Activated CD8-positive, alpha-beta memory T cell treated with anti-CD3 and anti-CD28 coated beads, Interleukin-2, amount 50 U/mL, for 24 hours (primary cell): Measurements from ENCODE around the gene SCYGR2.
"Not testable (repeated sequence)": the region's sequence is repeated elsewhere in the genome, so short reads cannot be mapped to it uniquely, and the experiment has no call there.

ENCODE experiments used
- DNase-seq: peaks from one replicate; pipeline ENCODE4 v3.0.0-alpha.2; 2020; ENCODE audit errors: extremely low read depth

SCYGR2 gene

GRCh38 chr2:227598835-227599503, at the start of gene SCYGR2:
TSS of gene SCYGR2 (plus strand) at chr2:227598893. CDS start at chr2:227598893, 0 bp downstream.
- DNase-seq = not testable (repeated sequence)

DNA sequence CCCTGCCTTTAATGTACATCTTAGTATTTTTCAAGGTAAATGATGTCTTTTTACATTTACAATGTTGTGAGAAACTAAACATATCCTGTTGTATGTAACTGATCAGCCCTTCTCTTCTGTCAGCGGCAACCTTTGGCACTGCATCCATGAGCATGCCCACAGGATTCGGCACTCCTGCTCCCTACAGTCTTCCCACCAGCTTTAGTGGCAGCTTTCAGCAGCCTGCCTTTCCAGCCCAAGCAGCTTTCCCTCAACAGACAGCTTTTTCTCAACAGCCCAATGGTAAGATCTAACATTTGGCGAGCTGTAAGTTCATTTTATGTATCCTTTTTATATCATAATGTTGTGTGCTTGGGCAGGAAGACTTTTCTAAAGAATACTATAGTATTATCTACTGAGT, 46.9 kb upstream of the SCYGR2 start:
- no peak for DNase-seq

- no peak for DNase-seq
These were observed 36.1 kb upstream of the SCYGR2 start for GRCh38 chr2:227562581-227562980.

DNA sequence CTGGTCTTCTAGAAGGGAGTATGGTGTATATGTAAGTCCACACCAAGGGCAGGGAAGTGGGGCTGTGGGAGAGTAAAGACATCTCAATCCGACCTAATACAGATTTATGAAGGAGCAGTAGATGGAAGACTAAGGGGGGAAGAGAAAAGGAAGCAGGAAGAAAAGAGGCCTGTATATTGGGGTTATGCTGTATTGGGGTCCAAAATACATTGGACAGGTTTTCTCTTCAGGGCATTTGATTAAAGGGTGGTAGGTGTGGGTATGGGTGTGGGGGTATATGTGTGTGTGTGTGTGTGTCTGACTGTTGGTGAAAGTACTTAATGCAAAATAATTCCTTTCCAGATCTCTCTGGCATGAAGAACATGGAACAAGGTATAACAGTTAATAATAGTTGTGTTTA, 33.6 kb upstream of the SCYGR2 start:
- no peak for DNase-seq

- DNase-seq = no peak
These were observed 32.7 kb upstream of the SCYGR2 start for GRCh38 chr2:227566012-227566411.

DNA sequence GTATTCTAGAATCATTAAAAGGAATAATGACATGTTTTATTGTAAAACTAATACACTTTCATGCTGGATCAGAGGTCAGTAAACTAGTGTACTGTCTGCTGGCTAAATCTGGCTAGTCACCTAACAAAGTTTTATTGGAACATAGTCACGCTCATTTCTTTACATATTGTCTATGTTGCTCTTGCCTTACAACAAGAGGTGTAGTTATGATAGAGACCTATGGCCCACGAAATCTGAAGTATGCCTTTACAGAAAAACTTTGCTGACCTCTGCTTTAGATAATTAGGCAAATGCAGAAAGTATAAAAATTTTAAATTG, 29.9 kb upstream of the SCYGR2 start:
- DNase-seq = no peak

- DNase-seq = no peak
These were observed 28.1 kb upstream of the SCYGR2 start for GRCh38 chr2:227570615-227571014.

DNA sequence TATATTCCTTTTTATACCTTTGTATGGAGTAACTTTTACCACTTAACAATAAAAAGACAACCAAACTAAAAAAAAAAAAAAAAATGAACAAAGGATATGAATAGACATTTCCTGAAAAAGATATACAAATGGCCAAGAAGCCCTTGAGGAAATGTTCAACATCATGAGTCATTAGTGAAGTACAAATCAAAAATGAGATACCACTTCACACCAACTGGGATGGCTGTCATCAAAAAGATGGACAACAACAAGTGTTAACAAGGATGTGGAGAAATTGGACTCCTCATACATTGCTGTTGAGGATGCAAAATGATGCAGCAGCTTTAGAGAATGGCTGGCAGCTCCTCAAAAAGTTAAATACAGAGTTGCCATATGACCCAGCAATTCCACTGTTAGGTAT, 22.6 kb upstream of the SCYGR2 start:
- DNase-seq = no peak

DNA sequence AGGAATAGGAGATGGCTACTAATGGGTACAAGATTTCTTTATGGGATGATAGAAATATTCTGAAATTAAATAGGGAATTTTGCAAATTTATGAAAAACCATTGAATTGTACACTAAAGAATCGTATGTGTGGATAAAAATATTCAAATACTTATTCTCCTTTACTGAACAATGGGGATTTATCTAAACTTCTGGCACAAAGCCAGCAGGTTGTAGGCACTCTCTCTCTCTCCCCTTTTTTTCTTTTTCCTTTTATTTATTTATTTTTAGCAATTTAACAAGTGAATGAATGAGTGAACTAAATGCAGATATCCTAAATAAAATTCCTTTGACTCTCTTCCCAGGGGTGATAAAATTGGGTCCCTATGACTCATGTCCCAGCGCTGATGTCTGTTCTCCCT, 21.9 kb upstream of the SCYGR2 start:
- DNase-seq = no peak

GRCh38 chr2:227577555-227577954, 21.1 kb upstream of the SCYGR2 start:
- DNase-seq = no peak

- DNase-seq = no peak
These were observed 20.1 kb upstream of the SCYGR2 start for GRCh38 chr2:227578642-227579041.

DNA sequence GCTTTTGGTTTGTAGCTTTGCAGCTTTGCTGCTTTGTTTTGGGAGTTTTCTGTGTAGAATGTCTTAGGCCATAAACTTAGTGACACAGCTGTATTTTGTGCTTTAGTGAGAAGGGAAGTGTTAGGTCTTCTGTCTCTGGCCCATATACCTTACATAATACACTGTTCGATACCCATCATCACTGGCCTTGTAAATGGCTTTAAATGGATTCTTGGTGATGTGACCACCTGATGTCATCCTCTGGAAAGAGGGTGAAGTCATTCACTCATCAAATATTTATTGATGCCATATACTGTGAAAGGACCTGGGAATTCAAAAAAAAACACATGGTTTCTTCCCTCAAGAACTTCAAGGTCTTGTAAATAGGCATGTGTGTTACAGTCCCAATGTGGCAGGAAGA, 18.9 kb upstream of the SCYGR2 start:
- DNase-seq = no peak

- no peak for DNase-seq
These were observed 16.3 kb upstream of the SCYGR2 start for GRCh38 chr2:227582369-227582768.

DNA sequence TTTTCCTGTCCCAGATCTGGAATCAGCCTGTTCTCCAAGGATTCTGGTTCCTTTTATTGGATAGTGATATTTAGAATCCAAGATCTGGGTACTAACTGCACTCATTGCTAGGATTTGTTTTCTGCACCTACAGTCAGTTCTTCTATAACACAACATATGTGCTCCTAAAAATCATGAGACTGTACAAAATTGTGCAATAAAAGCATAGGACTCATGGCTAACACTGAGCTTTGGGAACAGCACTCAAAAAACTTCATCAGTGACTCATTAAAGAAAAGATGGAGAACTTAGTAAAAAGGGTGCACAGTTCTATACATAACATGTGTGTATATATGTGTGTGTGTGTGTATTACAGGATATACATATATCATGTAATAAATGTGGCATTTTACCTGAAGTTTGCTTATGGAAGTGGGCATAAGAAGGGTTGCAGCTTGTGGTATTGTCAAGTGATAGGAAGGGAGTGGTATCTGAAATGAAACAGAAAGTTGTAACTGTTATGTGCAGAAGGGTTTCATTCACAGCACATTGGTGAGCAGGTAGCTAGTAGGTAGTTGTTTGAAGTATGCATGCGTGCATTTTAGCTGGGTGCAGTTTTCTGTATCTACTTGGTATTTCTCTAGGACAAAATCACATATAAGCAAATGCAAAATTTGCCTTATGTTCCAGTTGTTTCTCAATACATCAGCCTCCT, 5.9 kb upstream of the SCYGR2 start:
- no peak for DNase-seq

DNA sequence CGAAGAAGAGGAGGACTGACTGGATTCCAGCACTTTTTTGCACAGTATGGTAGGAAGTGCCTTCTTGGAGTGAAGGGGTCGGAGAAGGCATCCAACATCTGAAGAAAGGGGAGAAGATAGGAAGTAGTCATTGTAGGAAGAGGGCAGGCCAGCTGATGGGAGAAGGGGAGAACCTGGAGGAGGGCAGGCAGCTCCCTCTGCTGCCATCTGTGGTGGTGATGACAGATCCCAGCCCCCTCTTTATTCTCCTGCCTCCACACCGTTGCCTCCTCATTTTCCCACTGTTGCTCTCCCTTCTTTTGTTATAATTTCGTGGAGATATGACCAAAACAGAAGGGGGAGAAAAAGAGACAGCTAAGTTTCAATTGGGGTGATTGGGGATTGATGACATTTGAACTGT, 2.9 kb upstream of the SCYGR2 start:
- DNase-seq = no peak

DNA sequence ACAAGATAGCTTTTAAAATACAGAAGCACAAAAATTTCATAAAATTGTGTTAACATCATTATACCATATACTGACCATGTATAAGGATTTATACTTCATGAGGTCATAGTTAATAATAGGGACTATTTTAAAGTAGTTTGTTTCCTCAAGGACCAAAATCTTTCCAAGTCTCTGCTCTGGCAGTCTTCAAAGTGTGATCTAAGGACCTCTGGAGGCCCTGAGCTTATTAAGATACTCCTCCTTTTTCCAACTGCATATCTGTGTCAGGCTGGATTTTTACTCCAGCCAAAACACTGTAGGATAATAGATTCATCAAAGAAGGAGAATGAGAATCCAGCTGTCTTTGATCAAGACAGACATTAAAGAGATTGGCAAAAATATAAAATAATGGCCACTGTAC, 1.7 kb upstream of the SCYGR2 start:
- DNase-seq = no peak

DNA sequence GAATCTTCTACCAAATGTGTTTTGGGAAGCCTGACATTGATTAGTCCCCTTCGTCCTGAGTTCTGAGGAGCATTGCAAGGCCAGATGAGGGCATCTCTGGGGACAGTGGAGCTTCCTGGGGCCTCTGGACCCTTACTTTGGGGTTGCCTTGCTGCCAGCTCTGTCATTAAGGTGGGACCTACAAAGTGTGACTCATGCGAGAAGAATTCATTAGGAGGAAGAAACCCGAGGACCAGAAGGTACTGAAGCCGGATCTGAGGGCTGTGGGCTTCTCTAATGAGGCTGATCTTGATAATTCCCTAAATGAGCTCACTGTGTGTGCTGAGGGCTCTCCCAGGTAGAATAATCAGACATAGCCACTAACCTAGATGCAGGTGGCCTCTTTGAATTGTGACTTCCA, 695 bp upstream of the SCYGR2 start:
- no peak for DNase-seq

DNA sequence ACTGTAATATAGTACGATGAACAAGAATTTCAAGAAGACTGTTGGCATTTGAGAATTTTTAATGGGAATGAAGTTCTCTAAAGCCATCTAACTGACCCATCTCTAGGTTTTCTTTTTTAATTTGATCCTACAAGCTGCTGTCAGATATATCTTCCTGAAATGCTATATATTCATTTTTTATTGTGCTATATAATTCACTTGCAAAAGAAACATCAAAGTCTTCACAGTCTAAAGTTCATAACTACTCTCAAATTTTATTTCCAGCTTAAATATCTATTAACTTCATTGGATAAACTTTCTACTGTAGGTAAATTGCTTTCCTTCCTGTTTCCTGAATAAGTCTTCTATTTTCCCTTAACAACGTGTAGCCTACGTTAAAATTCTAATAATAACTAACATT, 3.7 kb downstream of the SCYGR2 start:
- no peak for DNase-seq

GRCh38 chr2:227606476-227606875, 7.8 kb downstream of the SCYGR2 start:
- no peak for DNase-seq

- no peak for DNase-seq
These were observed 9.2 kb downstream of the SCYGR2 start for GRCh38 chr2:227607941-227608340.

GRCh38 chr2:227608561-227609338, 10.1 kb downstream of the SCYGR2 start:
- no peak for DNase-seq

DNA sequence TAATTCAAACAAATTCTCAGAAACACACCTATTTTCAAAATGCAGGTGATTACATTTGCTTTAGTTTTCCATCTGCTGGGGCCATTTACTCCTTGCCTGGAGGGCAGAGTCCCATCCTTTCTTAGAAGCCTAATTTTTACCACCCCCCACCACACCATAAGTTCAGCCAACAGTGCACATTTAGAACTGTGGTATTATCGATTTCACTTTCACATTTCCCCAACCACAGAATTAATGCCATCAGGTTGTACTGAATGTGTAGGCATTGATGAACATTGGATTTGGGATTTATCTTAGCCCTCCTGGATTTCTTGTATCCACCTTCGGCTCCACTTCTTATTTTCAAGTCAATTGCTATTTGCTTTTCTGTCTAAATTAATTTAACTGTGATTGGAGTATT, 11.4 kb downstream of the SCYGR2 start:
- no peak for DNase-seq
